BE2C (cell line): ENCODE measurements around the gene SAE1.

ENCODE experiments used
- DNase-seq: peaks from one replicate; pipeline ENCODE4 v3.0.0-alpha.2; 2020
- H3K27me3 ChIP-seq: fragments of 250-450 bp; sonication (Bioruptor Pico); 2 replicates; pipeline ENCODE4 v1.5.1; 2020; ENCODE audit warnings: mild to moderate bottlenecking
- H3K36me3 ChIP-seq: fragments of 250-450 bp; sonication (Bioruptor Pico); 2 replicates; pipeline ENCODE4 v1.5.1; 2020; ENCODE audit warnings: mild to moderate bottlenecking
- H3K4me1 ChIP-seq: fragments of 250-450 bp; sonication (Bioruptor Pico); 2 replicates; pipeline ENCODE4 v1.5.1; 2020
- H3K4me3 ChIP-seq: 2 replicates; pipeline ENCODE4 v1.5.1; 2011; ENCODE audit warnings: low read depth, low read length
- H3K9me3 ChIP-seq: fragments of 250-450 bp; sonication (Bioruptor Pico); 2 replicates; pipeline ENCODE4 v1.5.1; 2020
- CTCF ChIP-seq: IDR thresholded peaks from 2 replicates; pipeline ENCODE4 v1.5.1; 2012; ENCODE audit warnings: mild to moderate bottlenecking, low read depth, low read length

Gene SAE1

GRCh38 chr19:47124937-47125668 lies 5.5 kb upstream of the SAE1 start:
- Histone ChIP-seq H3K4me3 (no peak overlapping the region), H3K4me1 (no peaks in the 10 kb centered on the region), H3K9me3 (no peaks in the 10 kb centered on the region), H3K27me3 (no peaks in the 10 kb centered on the region), H3K36me3 (no peaks in the 10 kb centered on the region)
- peak; percentile 34 for DNase-seq
- peak; percentile 73 for TF ChIP-seq CTCF

DNA sequence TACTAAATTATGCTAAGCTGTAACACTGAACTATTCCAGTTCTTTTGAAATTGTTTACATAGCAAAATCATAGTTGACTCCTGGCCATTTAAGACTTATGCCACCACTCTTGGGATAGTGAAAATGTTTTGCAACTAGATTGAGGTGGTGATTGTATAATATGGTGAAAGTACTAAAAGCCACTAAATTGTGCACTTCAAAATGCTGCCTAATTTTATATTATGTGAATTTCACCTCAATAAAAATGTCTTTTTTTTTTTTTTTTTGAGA lies 5.0 kb upstream of the SAE1 start:
- Histone ChIP-seq H3K36me3 (no peaks in the 10 kb centered on the region), H3K4me1 (no peaks in the 10 kb centered on the region), H3K4me3 (no peak overlapping the region), H3K9me3 (no peaks in the 10 kb centered on the region), H3K27me3 (no peaks in the 10 kb centered on the region)
- DNase-seq, result no peak
- TF ChIP-seq CTCF, result no peak

DNA sequence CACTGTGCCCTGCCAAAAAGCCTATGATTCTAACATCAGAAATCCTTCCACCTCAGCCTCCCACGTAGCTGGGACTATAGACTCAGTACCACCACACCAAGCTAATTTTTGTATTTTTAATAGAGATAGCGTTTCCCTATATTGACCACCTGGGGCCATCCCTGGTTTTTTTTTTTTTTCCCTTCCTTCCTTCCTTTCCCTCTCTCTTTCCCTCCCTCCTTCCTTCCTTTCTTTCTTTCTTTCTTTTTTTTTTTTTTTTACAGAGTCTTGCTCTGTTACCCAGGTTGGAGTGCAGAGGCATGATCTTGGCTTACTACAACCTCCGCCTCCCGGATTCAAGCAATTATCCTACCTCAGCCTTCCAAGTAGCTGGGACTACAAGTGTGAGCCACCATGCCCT lies 1.1 kb upstream of the SAE1 start:
- Histone ChIP-seq H3K27me3 (no peaks in the 10 kb centered on the region), H3K4me1 (peaks cover 2% of the 10 kb centered on the region; the same call in 1 of the 2 replicates), H3K4me3 (no peak overlapping the region), H3K36me3 (peaks cover 15% of the 10 kb centered on the region), H3K9me3 (no peaks in the 10 kb centered on the region)
- no peak for TF ChIP-seq CTCF
- DNase-seq, result no peak

GRCh38 chr19:47130120-47130588 lies 481 bp upstream of the SAE1 start:
- H3K9me3 ChIP-seq, result no peaks in the 10 kb centered on the region
- no peak for TF ChIP-seq CTCF
- H3K4me3 ChIP-seq, result no peak overlapping the region
- peaks cover 15% of the 10 kb centered on the region for H3K36me3 ChIP-seq
- H3K4me1 ChIP-seq, result peaks cover 2% of the 10 kb centered on the region; the same call in 1 of the 2 replicates
- no peaks in the 10 kb centered on the region for H3K27me3 ChIP-seq
- no peak for DNase-seq

DNA sequence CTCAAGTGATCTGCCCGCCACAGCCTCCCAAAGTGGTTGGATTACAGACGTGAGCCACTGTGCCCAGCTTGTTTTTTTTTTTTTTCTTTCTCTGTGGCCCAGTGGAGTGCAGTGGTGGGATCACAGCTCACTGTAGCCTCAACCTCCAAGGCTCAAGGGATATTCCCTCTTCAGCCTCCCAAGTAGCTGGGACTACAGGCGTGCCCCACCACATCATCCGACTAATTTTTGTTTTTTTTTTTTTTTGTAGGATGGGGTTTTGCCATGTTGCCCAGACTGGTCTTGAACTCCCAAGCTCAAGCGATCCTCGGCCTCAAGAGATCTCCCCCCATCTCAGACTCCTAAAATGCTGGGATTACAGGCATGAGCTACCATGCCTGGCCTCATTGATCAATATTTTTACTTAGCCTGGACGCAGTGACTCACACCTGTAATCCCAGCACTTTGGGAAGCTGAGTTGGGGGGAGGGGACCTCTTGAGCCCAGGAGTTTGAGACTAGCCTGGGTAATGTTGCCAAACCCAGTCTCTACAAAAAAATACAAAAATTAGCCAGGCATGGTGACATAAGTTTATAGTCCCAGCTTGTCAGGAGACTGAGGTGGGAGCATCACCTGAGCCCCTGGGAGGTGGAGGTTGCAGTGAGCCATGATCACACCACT lies 1.7 kb downstream of the SAE1 start:
- peak overlapping the region; percentile 98 for H3K4me3 ChIP-seq
- H3K27me3 ChIP-seq, result no peaks in the 10 kb centered on the region
- no peaks in the 10 kb centered on the region for H3K9me3 ChIP-seq
- H3K4me1 ChIP-seq, result peaks cover 2% of the 10 kb centered on the region; the same call in 1 of the 2 replicates
- no peak for TF ChIP-seq CTCF
- no peak for DNase-seq
- peaks cover 15% of the 10 kb centered on the region for H3K36me3 ChIP-seq

DNA sequence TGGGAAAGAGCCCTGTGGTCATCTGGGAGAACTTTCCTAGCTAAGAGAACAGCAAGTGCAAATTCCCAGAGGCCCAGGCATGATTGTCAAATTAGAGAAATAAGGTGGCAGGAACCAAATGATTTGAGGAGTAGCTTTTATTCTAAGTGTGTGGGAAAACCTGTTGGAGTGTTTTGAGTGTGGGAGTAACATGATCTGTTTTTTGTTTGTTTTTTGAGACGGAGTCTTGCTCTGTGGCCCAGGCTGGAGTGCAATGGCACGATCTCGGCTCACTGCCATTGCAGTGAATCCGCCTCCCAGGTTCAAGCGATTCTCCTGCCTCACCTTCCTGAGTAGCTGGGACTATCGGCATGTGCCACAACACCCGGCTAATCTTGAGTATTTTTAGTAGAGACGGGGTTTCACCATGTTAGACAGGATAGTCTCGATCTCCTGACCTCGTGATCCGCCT lies 2.4 kb downstream of the SAE1 start:
- Histone ChIP-seq H3K36me3 (peaks cover 18% of the 10 kb centered on the region), H3K9me3 (no peaks in the 10 kb centered on the region), H3K27me3 (no peaks in the 10 kb centered on the region), H3K4me3 (no peak overlapping the region), H3K4me1 (peaks cover 2% of the 10 kb centered on the region; the same call in 1 of the 2 replicates)
- TF ChIP-seq CTCF, result no peak
- no peak for DNase-seq
